ENCODE measurements around the gene CLTCL1.

DNA sequence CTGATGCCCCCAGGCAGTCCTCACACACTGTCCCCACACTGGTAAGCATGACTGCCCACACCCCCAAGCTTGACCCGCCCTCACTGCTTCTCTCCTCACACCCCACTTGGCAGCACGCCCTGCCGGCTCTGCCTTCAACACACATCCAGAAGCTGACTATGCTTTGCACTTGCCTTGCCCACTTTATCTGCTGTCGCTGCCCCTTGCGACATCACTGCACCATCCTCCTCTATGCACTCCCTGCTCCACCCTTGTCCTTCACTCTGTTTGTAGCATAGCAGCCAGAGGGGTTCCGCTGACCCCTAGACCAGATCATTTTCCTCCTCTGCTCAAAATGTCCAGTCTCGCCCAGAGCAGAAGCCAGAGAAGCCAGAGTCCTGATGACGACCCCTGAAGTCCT is 87.7 kb downstream of the CLTCL1 start:
- TF ChIP-seq, protein P1, sequence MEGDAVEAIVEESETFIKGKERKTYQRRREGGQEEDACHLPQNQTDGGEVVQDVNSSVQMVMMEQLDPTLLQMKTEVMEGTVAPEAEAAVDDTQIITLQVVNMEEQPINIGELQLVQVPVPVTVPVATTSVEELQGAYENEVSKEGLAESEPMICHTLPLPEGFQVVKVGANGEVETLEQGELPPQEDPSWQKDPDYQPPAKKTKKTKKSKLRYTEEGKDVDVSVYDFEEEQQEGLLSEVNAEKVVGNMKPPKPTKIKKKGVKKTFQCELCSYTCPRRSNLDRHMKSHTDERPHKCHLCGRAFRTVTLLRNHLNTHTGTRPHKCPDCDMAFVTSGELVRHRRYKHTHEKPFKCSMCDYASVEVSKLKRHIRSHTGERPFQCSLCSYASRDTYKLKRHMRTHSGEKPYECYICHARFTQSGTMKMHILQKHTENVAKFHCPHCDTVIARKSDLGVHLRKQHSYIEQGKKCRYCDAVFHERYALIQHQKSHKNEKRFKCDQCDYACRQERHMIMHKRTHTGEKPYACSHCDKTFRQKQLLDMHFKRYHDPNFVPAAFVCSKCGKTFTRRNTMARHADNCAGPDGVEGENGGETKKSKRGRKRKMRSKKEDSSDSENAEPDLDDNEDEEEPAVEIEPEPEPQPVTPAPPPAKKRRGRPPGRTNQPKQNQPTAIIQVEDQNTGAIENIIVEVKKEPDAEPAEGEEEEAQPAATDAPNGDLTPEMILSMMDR (IDR thresholded peaks at IDR 0.05) = no peak
- no peak for TF ChIP-seq POLR2AphosphoS5 (IDR thresholded peaks at IDR 0.05)
